H1 (cell line): ENCODE results near the gene PRKCZ. TPM values are rescaled to one million over a fixed set of nuclear protein-coding genes. Genes with fewer than 3 reads are reported as not detected.

Source experiments
- ASH2L ChIP-seq: fragments of 200-600, 300-600 bp; sonication (generic); IDR thresholded peaks from one replicate; pipeline ENCODE4 v1.7.1; 2017; ENCODE audit warnings: low read length
- BRCA1 ChIP-seq: IDR thresholded peaks from 2 replicates; pipeline ENCODE4 v1.6.1; 2012; ENCODE audit warnings: low read depth, low read length, improper control_type of control experiment
- SAP30 ChIP-seq: fragments of 300-600 bp; sonication (generic); IDR thresholded peaks from 2 replicates; pipeline ENCODE4 v1.7.1; 2012; ENCODE audit warnings: low read length, moderate library complexity, mild to moderate bottlenecking, inconsistent platforms; ENCODE audit not compliant: insufficient read depth, insufficient replicate concordance
- TAF1 ChIP-seq: IDR thresholded peaks from 2 replicates; pipeline ENCODE4 v1.6.1; 2011; ENCODE audit warnings: mild to moderate bottlenecking, low read depth, low read length
- TEAD4 ChIP-seq: IDR thresholded peaks from 2 replicates; pipeline ENCODE4 v1.6.1; 2012; ENCODE audit warnings: low read depth, low read length, inconsistent platforms, mixed read lengths
- polyA plus RNA-seq, 7 experiments: library from polyadenylated mRNA; depleted of rRNA in 3 of 7; stranded (reverse) in 5 of 7; unstranded in 2 of 7; fragments of >200 nt in 5 of 7; fragments of 200-250 nt in 2 of 7; gene quantifications; 1 replicate in 5 of 7; 2 replicates in 1 of 7; 4 replicates in 1 of 7; pipeline versions ENCODE4 v1.2.1 to v1.2.3, GENCODE V29; 2011 to 2013; ENCODE audit warnings: missing spikeins in 2 of 7, mixed read lengths in 2 of 7
- total RNA-seq: library from RNA; stranded (reverse); fragmentation: NEBNext Ultra II Directional; extraction: Animal tissue kit (Norgen Biotek cat#: 25700); gene quantifications from 2 replicates; pipeline ENCODE4 v1.2.1, GENCODE V29; 2021

Gene PRKCZ
- total and polyA plus RNA-seq, 2 of the 8 experiments (the other 6 are each of a cell fraction or from before 2014, with no cell fraction given) = 37.4 to 45.1 TPM

GRCh38 chr1:2159124-2159523, 108.9 kb downstream of the PRKCZ start (continued):
- TF ChIP-seq TAF1 (no peak), BRCA1 (no peak), TEAD4 (no peak), ASH2L (no peak), SAP30 (no peak)
- TF ChIP-seq, all 59 proteins: peak for 0
